Transverse colon (tissue), 4 donors: ENCODE measurements around the gene HBD. TPM values are rescaled to one million over a fixed set of nuclear protein-coding genes. Genes with fewer than 3 reads are reported as not detected.

Experiments
- DNase-seq: peaks from one replicate; pipeline ENCODE4 v3.0.0-alpha.2; 2019
- H3K27ac ChIP-seq, 4 donors: fragments of 200-600 bp; sonication (generic); 2 replicates each; pipeline ENCODE4 v1.5.1; 2016 to 2018; ENCODE audit warnings: inconsistent platforms in 4 of 4
- H3K27me3 ChIP-seq: fragments of 200-600 bp; sonication (generic); 2 replicates; pipeline ENCODE4 v1.5.1; 2017; ENCODE audit warnings: inconsistent platforms
- H3K36me3 ChIP-seq, 4 donors: fragments of 200-600 bp; sonication (generic); 2 replicates each; pipeline ENCODE4 v1.5.1; 2017 to 2019; ENCODE audit warnings: inconsistent platforms in 4 of 4
- H3K4me1 ChIP-seq, 4 donors: fragments of 200-600 bp; sonication (generic); 2 replicates each; pipeline ENCODE4 v1.5.1; 2017 to 2020; ENCODE audit warnings: inconsistent platforms in 4 of 4
- H3K4me3 ChIP-seq, 4 donors: fragments of 200-600 bp; sonication (generic); 1 replicate in 1 of 4; 2 replicates in 3 of 4; pipeline versions ENCODE4 v1.5.1 to v1.6.1; 2017 to 2019; ENCODE audit warnings: inconsistent platforms in 4 of 4
- H3K9me3 ChIP-seq, 2 donors: fragments of 200-600 bp; sonication (generic); 2 replicates each; pipeline ENCODE4 v1.5.1; 2017 to 2019; ENCODE audit warnings: inconsistent platforms in 2 of 2
- EP300 ChIP-seq: sonication (generic); formaldehyde crosslinking; IDR thresholded peaks from one replicate; pipeline ENCODE4 v1.6.1; 2017; ENCODE audit warnings: antibody characterized with exemption, low read depth
- POLR2A ChIP-seq: fragments of 450-650 bp; IDR thresholded peaks from one replicate; pipeline ENCODE4 v1.6.1; 2016; ENCODE audit warnings: antibody characterized with exemption, mild to moderate bottlenecking, moderate library complexity
- POLR2AphosphoS5 ChIP-seq, 3 donors: sonication (generic); formaldehyde crosslinking; IDR thresholded peaks; one replicate each; pipeline ENCODE4 v1.6.1; 2016; ENCODE audit warnings: antibody characterized with exemption in 3 of 3
- WGBS, 2 donors: methylation state at CpG; one replicate each; pipeline ENCODE4 v1.1.5; 2018; ENCODE audit warnings: low coverage in 1 of 2; 5-methylcytosine and 5-hydroxymethylcytosine counted together
- in situ Hi-C, 4 donors: fragments of 200-750 bp; cut with MboI; loops; one replicate each; pipeline versions ENCODE4 v1.15.0 to v1.15.1; 2017; ENCODE audit warnings: low sequenced_read_pairs in 3 of 4, low pct_ligation_motif_present in 1 of 4, low pct_unique_long_range_greater_than_20kb in 1 of 4
- intact Hi-C: fragments of 100-400 bp; cut with DNase I; formaldehyde crosslinking; loops from one replicate; pipeline ENCODE4 v1.15.1; 2023; ENCODE audit warnings: low total_unique reads
- total RNA-seq, 4 donors: library from RNA; depleted of rRNA; stranded (reverse); fragments of >200 nt; gene quantifications; one replicate each; pipeline ENCODE4 v1.1.0, GENCODE V29; 2016
- TF ChIP-seq, protein P1 (sequence below), 5 experiments: fragments of 200-600 bp in 3 of 5; fragments of 450-650 bp in 2 of 5; sonication (generic) in 3 of 5; IDR thresholded peaks; 1 replicate in 2 of 5; 2 replicates in 3 of 5; pipeline ENCODE4 v1.5.1; 2016 to 2017; ENCODE audit warnings: antibody characterized with exemption in 5 of 5, inconsistent platforms in 3 of 5, mild to moderate bottlenecking in 2 of 5, moderate library complexity in 1 of 5

HBD gene
- total RNA-seq, 4 donors from 2014 or later, result not detected

DNA sequence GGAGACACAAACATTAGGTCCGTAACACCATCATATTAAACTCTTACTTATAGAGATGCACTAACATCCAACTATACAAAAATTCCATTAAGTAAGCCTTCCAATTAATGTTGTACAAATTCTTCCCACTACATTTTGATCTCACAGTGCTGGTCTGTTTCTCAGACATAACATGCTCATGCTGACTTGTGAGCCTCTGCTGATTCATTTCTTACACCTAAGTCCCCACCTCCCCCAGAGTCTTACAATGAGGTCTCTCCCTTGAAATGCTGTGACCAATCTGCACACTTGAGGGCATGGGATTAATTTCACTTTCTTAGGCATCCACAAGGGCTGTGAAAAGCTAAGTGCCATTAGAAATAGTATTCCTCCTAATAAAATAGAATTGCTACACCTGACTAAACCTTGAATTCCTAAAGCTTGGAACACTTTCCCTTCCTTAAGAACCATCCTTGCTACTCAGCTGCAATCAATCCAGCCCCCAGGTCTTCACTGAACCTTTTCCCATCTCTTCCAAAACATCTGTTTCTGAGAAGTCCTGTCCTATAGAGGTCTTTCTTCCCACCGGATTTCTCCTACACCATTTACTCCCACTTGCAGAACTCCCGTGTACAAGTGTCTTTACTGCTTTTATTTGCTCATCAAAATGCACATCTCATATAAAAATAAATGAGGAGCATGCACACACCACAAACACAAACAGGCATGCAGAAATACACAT, 13.3 kb upstream of the HBD start:
- Histone ChIP-seq H3K4me3 (no peak overlapping the region), H3K4me1 (no peaks in the 10 kb centered on the region), H3K9me3 (no peaks in the 10 kb centered on the region), H3K27ac (no peak overlapping the region), H3K36me3 (no peaks in the 10 kb centered on the region), H3K27me3 (no peaks in the 10 kb centered on the region)
- no peak for DNase-seq
- intact Hi-C loops (no loop called here), in situ Hi-C loops (no loop called here)
- 78 to 90% methylated on average over 3 of the region's 3 CpGs for WGBS, 2 donors
- no peak for TF ChIP-seq POLR2A
- TF ChIP-seq, protein P1, sequence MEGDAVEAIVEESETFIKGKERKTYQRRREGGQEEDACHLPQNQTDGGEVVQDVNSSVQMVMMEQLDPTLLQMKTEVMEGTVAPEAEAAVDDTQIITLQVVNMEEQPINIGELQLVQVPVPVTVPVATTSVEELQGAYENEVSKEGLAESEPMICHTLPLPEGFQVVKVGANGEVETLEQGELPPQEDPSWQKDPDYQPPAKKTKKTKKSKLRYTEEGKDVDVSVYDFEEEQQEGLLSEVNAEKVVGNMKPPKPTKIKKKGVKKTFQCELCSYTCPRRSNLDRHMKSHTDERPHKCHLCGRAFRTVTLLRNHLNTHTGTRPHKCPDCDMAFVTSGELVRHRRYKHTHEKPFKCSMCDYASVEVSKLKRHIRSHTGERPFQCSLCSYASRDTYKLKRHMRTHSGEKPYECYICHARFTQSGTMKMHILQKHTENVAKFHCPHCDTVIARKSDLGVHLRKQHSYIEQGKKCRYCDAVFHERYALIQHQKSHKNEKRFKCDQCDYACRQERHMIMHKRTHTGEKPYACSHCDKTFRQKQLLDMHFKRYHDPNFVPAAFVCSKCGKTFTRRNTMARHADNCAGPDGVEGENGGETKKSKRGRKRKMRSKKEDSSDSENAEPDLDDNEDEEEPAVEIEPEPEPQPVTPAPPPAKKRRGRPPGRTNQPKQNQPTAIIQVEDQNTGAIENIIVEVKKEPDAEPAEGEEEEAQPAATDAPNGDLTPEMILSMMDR (IDR thresholded peaks at IDR 0.05), result no peak
- no peak for TF ChIP-seq EP300
- no peak for TF ChIP-seq POLR2AphosphoS5 (IDR thresholded peaks at IDR 0.05)

DNA sequence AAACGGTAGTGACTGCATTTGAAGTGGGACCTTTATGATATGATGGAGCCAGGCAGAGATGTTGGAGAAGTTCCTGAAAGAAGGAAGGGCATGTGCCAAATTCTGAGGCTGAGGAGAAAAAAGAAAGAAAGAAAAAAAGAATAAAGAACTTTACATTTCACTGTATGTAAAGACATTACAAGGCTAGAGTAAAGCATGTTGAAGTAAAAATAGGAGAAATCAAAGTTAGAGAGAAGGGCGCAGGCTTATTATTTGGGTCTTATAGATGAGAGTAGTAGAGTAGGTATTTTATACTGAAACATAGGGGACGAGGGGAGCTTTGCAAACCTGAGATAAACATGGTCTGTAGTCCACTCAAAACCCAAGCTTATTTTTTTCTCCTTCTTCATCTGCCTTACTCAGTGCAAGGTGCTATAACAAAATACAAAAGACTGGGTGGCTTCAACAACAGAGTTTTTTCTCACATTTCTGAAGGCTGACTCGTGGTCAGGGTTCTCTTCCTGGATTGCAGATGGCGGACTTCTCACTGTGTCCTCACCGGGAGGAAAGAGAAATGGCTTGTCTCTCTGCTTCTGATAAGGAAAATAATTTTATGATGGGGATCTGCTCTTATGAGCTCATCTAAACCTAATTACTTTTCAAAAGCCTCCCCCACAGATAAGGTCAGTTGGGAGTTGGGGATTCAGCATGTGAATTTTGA, 12.6 kb upstream of the HBD start:
- TF ChIP-seq EP300 (no peak), POLR2AphosphoS5 (IDR thresholded peaks at IDR 0.05) (no peak), POLR2A (no peak)
- TF ChIP-seq, protein P1 (IDR thresholded peaks at IDR 0.05), result no peak
- H3K36me3 ChIP-seq, result no peaks in the 10 kb centered on the region
- 56 to 60% methylated on average over 6 of the region's 6 CpGs for WGBS, 2 donors
- no peak for DNase-seq
- intact Hi-C loops (no loop called here), in situ Hi-C loops (no loop called here)
- no peak overlapping the region for H3K27ac ChIP-seq
- no peaks in the 10 kb centered on the region for H3K27me3 ChIP-seq
- H3K4me1 ChIP-seq, result no peaks in the 10 kb centered on the region
- H3K9me3 ChIP-seq, result no peaks in the 10 kb centered on the region
- no peak overlapping the region for H3K4me3 ChIP-seq

DNA sequence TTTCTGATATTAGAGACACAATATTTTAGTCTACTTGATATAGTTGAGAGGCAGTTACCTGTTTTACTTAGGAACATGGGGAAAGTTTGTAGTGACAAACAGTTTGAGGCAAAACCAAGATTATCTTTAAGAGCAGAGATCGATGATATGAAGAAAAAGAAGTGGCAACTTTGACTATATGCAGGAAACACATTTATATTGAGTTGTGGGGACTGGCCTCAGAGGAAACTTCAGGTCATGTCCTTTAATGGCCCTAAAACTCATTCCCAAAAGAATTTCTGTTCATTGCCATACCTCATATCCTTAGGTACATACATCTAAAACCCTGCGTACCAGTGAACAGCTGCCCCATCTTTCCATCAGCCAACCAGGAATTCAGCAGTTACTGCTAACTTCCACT, 10.9 kb upstream of the HBD start:
- H3K36me3 ChIP-seq, result no peaks in the 10 kb centered on the region
- WGBS, 2 donors, result 76 to 88% methylated on average over 2 of the region's 2 CpGs
- no peak for DNase-seq
- intact Hi-C loops (no loop called here), in situ Hi-C loops (no loop called here)
- H3K27me3 ChIP-seq, result no peaks in the 10 kb centered on the region
- TF ChIP-seq POLR2A (no peak), EP300 (no peak), POLR2AphosphoS5 (IDR thresholded peaks at IDR 0.05) (no peak)
- TF ChIP-seq, protein P1 (IDR thresholded peaks at IDR 0.05), result no peak
- H3K27ac ChIP-seq, result no peak overlapping the region
- H3K4me1 ChIP-seq, result no peaks in the 10 kb centered on the region
- no peak overlapping the region for H3K4me3 ChIP-seq
- no peaks in the 10 kb centered on the region for H3K9me3 ChIP-seq

DNA sequence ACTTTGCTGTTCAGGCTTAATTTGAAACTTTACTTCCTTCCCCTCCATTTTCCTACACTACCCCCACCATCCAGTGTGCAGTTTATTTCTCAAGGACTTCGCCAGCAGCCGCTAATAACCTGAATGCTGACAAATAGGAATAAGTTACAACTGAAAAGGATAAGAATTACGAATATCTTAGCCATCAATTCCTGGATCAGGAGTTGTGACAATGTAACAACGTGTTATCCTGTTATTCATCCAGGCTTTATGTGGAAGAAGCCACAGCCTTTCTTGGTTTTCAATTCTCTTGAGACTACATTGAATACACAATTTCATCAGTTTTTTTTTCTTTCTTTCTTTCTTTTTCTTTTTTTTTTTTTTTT, 9.5 kb upstream of the HBD start:
- TF ChIP-seq, protein P1 (IDR thresholded peaks at IDR 0.05), result no peak
- no peak for TF ChIP-seq EP300
- TF ChIP-seq POLR2A, result no peak
- no peak for TF ChIP-seq POLR2AphosphoS5 (IDR thresholded peaks at IDR 0.05)
- Histone ChIP-seq H3K4me3 (no peak overlapping the region), H3K9me3 (no peaks in the 10 kb centered on the region), H3K27me3 (no peaks in the 10 kb centered on the region), H3K4me1 (no peaks in the 10 kb centered on the region), H3K36me3 (no peaks in the 10 kb centered on the region), H3K27ac (no peak overlapping the region)
- intact Hi-C loops (no loop called here), in situ Hi-C loops (no loop called here)
- 70 to 78% methylated on average over 2 to 4 of the region's 4 CpGs for WGBS, 2 donors
- DNase-seq, result no peak
